ENCODE results near the gene ZIC1. TPM values are rescaled to one million over a fixed set of nuclear protein-coding genes. Genes with fewer than 3 reads are reported as not detected.

The ZIC1 gene
- polyA plus RNA-seq, 1 experiment, result 28.5 TPM

DNA sequence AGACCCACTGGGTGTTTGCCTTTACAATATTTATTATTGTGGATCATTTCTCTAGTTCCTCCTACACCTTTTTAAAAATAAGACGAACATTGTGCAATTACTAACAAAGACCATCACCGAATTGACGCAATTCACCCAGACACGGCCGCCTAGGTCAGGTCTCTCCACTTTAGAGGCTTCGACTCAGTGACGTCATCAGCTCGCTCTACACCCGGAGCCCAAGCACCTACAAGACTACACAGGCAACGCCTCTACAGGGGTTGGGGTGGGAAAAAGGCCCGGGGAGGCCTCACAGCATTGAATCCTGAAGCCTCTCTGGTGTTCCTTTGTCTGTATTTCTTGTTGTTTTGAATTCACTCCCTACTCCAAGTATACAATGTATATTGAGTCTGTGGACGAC, 19.4 kb upstream of the ZIC1 start:
- no peak for DNase-seq (ENCODE audit: low read depth)
- H3K36me3 ChIP-seq (ENCODE audit: control insufficient read depth, insufficient read depth, low read length), result no peaks in the 10 kb centered on the region
- CTCF ChIA-PET, result no interaction called here

DNA sequence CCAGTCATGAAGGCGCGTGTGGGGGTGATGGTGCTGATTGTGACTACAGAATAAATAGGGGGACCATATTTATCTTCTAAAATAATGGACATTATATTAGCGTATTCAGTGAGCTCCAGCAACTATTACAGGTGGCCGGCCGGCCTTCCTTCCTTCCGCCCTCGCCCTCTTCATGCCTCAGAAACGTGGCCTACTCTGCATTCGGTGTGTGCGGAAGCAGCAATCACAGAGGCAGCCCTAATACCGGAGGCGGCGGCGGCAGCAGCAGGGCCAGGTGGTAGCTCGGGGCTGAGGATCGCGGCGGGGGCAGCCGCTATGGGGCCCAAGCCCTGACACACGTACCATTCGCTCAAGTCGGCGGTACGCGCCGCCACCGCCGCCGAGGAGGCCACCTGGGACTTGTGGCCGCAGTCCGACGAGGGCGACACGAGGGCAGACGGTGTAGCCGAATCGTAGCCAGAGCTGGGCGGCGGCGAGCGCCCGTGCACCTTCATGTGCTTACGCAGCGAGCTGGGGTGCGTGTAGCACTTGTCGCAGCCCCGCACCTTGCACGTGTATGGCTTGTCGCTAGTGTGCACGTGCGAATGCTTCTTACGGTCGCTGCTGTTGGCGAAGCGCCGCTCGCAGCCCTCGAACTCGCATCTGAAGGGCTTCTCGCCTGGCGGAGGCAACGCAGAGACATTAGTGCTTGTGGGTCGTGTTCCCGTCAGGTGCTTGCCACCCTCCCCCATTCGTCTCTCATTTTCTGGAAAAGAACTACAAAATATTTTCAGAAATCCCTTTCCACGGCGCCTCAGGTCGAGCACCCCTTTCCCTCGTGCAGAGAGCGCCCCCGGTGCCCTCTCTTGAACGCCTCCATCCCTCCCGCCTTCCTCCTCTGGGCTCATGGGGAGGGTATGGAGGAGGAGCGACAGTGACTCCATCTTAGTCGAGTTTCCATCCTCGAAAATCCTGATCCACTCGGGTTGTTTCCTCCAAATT, 18.3 kb upstream of the ZIC1 start:
- Histone ChIP-seq H3K4me3 (ENCODE audit: low read depth, low read length) (no peak overlapping the region), H3K27me3 (ENCODE audit: control insufficient read depth, insufficient read depth, low read length) (peaks cover 15% of the 10 kb centered on the region), H3K36me3 (ENCODE audit: control insufficient read depth, insufficient read depth, low read length) (peaks cover under 1% of the 10 kb centered on the region)
- DNase-seq (ENCODE audit: low read depth), result no peak
- POLR2A ChIA-PET, result interaction anchor here (0.6 kb wide), 1 partner anchor 18 kb away, joined by 29 read pairs; the partner anchor contains the start of gene ZIC1
- TF ChIP-seq, protein P1, sequence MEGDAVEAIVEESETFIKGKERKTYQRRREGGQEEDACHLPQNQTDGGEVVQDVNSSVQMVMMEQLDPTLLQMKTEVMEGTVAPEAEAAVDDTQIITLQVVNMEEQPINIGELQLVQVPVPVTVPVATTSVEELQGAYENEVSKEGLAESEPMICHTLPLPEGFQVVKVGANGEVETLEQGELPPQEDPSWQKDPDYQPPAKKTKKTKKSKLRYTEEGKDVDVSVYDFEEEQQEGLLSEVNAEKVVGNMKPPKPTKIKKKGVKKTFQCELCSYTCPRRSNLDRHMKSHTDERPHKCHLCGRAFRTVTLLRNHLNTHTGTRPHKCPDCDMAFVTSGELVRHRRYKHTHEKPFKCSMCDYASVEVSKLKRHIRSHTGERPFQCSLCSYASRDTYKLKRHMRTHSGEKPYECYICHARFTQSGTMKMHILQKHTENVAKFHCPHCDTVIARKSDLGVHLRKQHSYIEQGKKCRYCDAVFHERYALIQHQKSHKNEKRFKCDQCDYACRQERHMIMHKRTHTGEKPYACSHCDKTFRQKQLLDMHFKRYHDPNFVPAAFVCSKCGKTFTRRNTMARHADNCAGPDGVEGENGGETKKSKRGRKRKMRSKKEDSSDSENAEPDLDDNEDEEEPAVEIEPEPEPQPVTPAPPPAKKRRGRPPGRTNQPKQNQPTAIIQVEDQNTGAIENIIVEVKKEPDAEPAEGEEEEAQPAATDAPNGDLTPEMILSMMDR (IDR thresholded peaks at IDR 0.05; ENCODE audit: insufficient read depth, low read depth, low read length), result no peak
- CTCF ChIA-PET, result interaction anchor here (1.3 to 3.3 kb wide), 2 partner anchors 229 to 644 kb away, joined by 3 to 11 read pairs; no protein-coding TSS in a partner anchor

More for the DNA sequence above, 19.4 kb upstream of the ZIC1 start:
- POLR2A ChIA-PET, result no interaction called here
- Histone ChIP-seq H3K4me3 (ENCODE audit: low read depth, low read length) (no peak overlapping the region), H3K27me3 (ENCODE audit: control insufficient read depth, insufficient read depth, low read length) (peaks cover 16% of the 10 kb centered on the region)
- TF ChIP-seq, protein P1 (IDR thresholded peaks at IDR 0.05; ENCODE audit: insufficient read depth, low read depth, low read length), result no peak

DNA sequence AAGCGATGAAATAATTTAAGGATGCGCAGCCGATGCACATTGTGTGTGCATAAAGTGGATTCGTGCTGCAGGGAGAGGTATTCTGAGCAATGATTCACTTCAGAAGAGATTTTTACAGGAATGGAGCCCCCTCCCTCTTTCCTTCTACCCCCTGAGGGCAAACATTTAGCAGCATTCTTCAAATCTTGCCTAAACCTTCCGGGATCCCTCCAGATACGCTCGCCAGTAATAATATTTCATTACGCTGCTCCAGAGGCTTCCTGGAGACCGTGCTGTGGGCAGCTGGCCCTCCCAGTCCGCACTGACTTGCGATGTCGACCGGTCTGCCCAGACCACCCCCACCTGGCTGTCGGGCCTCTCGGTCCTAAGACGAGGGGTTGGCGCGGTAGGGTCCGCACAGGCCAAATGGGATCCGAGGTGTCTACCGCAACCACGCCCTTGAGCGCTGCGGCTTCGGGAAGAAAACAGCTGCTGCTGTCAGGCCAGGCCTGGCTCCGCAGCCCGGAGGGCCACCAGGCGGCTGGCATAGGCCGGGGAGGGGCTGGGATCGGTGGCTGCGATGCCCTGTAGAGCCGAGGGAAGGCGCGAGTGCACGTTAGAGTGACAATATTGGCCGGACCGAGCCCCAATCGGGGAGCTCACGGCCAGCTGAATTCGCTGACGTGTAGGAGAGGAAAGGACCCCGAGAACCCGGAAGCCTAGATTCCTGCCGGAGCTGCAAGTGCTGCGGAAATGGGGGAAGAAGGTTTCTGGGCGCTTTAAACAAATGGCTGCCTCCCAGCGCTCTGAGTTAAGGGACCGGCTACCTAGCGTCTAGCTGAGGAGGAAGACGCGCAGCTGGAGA, 17.2 kb upstream of the ZIC1 start:
- ChIA-PET CTCF (interaction anchor here (0.6 to 3.3 kb wide), 8 partner anchors 9 to 1533 kb away, joined by 3 to 11 read pairs (median 4); no protein-coding TSS in a partner anchor), POLR2A (interaction anchor here (0.6 kb wide), 3 partner anchors 17 to 57 kb away, joined by 3 to 29 read pairs (median 3); partner anchors contain the start of gene ZIC1)
- Histone ChIP-seq H3K36me3 (ENCODE audit: control insufficient read depth, insufficient read depth, low read length) (peaks cover 2% of the 10 kb centered on the region), H3K4me3 (ENCODE audit: low read depth, low read length) (peak overlapping the region; percentile 29), H3K27me3 (ENCODE audit: control insufficient read depth, insufficient read depth, low read length) (peaks cover 16% of the 10 kb centered on the region)
- TF ChIP-seq, protein P1 (IDR thresholded peaks at IDR 0.05; ENCODE audit: insufficient read depth, low read depth, low read length), result peak; percentile 62
- peak; percentile 37 for DNase-seq (ENCODE audit: low read depth)

DNA sequence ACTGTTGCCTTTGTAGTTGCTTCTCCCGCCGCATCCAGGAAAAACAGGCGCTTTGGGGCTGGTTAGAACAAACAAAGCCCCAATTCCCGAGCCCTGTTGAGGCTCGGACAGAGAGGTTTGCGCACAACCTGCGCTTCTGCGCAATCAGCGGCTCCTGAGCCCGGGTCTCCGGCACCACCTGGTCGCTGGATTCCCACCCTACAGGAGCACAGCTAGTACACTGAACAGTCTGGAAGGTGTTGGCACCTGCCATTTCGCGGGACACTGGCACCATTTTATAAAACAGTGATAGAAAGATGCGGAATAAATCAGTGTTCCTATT, 16.6 kb upstream of the ZIC1 start:
- CTCF ChIA-PET, result interaction anchor here (0.6 to 3.3 kb wide), 7 partner anchors 9 to 1532 kb away, joined by 3 to 11 read pairs (median 4); no protein-coding TSS in a partner anchor
- DNase-seq (ENCODE audit: low read depth), result no peak
- peak overlapping the region; percentile 29 for H3K4me3 ChIP-seq (ENCODE audit: low read depth, low read length)
- peaks cover 18% of the 10 kb centered on the region for H3K27me3 ChIP-seq (ENCODE audit: control insufficient read depth, insufficient read depth, low read length)
- peaks cover 2% of the 10 kb centered on the region for H3K36me3 ChIP-seq (ENCODE audit: control insufficient read depth, insufficient read depth, low read length)
- POLR2A ChIA-PET, result interaction anchor here (0.6 kb wide), 2 partner anchors 18 to 57 kb away, joined by 3 read pairs; no protein-coding TSS in a partner anchor
- TF ChIP-seq, protein P1 (IDR thresholded peaks at IDR 0.05; ENCODE audit: insufficient read depth, low read depth, low read length), result no peak

Data from BJ (cell line).